K562 (cell line): ENCODE measurements around the gene DLGAP5. TPM values are rescaled to one million over a fixed set of nuclear protein-coding genes. Genes with fewer than 3 reads are reported as not detected.

ENCODE experiments used
- ATAC-seq: fragments of 200-7000 bp; cut with Tn5 transposase; 3 replicates; pipeline ENCODE4 v1.9.1; 2020; ENCODE audit warnings: moderate library complexity
- BruUV-seq: library from RNA; stranded (reverse); fragments of 400-500 nt; replicated peaks from 2 replicates; lab custom pipeline; 2021; lab: Mats Ljungman, UMichigan
- CTCF ChIA-PET: fragments of 300-600 bp; formaldehyde crosslinking; extraction: SDS; loops from one replicate; lab custom pipeline; 2021; ENCODE audit warnings: low intra/inter-chr PET ratio; lab: Yijun Ruan, JAX
- POLR2A ChIA-PET: fragments of 300-600, 350-650 bp; sonication (Branson Sonifier 250); formaldehyde crosslinking; extraction: SDS; loops from one replicate; lab custom pipeline; 2021; ENCODE audit warnings: antibody characterized with exemption, inconsistent platforms; lab: Yijun Ruan, JAX
- DNase-seq, 4 experiments: peaks; one replicate each; pipeline versions ENCODE4 v3.0.0 to v3.0.0-alpha.2; 2011 to 2018; ENCODE audit warnings: low spot score in 3 of 4, mixed read lengths in 3 of 4; ENCODE audit errors: extremely low read depth in 1 of 4
- FAIRE-seq: peaks from 2 replicates; lab custom pipeline; 2011; peaks lifted over from hg19 to GRCh38; lab: Jason Lieb, UNC
- H2AFZ ChIP-seq: 2 replicates; pipeline ENCODE4 v1.6.0; 2011; ENCODE audit warnings: low read depth, low read length, control low read depth, inconsistent platforms
- H3K27ac ChIP-seq: fragments of 200-600 bp; 3 replicates; pipeline ENCODE4 v1.8.0; 2011; ENCODE audit warnings: low read depth, mild to moderate bottlenecking, control low read depth, inconsistent platforms, low read length, moderate library complexity, mixed read lengths; ENCODE audit errors: extremely low read depth
- H3K27me3 ChIP-seq, 2 experiments: fragments of 300-600 bp in 1 of 2; 2 replicates in 1 of 2; 3 replicates in 1 of 2; pipeline versions ENCODE4 v1.6.0 to v1.8.0; 2011; ENCODE audit warnings: inconsistent platforms in 2 of 2, low read length in 2 of 2, mild to moderate bottlenecking in 1 of 2, mixed read lengths in 1 of 2, moderate library complexity in 1 of 2; ENCODE audit not compliant: control insufficient read depth in 2 of 2, insufficient read depth in 2 of 2
- H3K36me3 ChIP-seq: fragments of 300-600 bp; 3 replicates; pipeline ENCODE4 v1.8.0; 2011; ENCODE audit warnings: mild to moderate bottlenecking, low read length, inconsistent platforms; ENCODE audit not compliant: control insufficient read depth, insufficient read depth
- H3K4me1 ChIP-seq, 2 experiments: fragments of 200-600 bp in 1 of 2; replicated peaks in 1 of 2; 2 replicates in 1 of 2; 3 replicates in 1 of 2; pipeline versions ENCODE4 v1.5.1 to v1.8.0; 2011; ENCODE audit warnings: inconsistent platforms in 2 of 2, low read length in 2 of 2, mild to moderate bottlenecking in 1 of 2, mixed read lengths in 1 of 2, moderate library complexity in 1 of 2; ENCODE audit not compliant: control insufficient read depth in 2 of 2, insufficient read depth in 2 of 2
- H3K4me2 ChIP-seq: 2 replicates; pipeline ENCODE4 v1.6.1; 2011; ENCODE audit warnings: low read length, control low read depth, inconsistent platforms, mixed read lengths; ENCODE audit not compliant: insufficient read depth
- H3K4me3 ChIP-seq: fragments of 200-600 bp; sonication (generic), shearing (Covaris generic); 2 replicates; pipeline ENCODE4 v1.5.1; 2016; ENCODE audit warnings: control low read depth, inconsistent platforms
- H3K79me2 ChIP-seq: fragments of 200-600 bp; 3 replicates; pipeline ENCODE4 v1.8.0; 2011; ENCODE audit warnings: low read length, inconsistent platforms; ENCODE audit not compliant: control insufficient read depth, insufficient read depth
- H3K9ac ChIP-seq, 2 experiments: 2 replicates each; pipeline versions ENCODE4 v1.6.0 to v1.6.1; 2011; ENCODE audit warnings: low read depth in 2 of 2, low read length in 2 of 2, control low read depth in 1 of 2, inconsistent platforms in 1 of 2, mild to moderate bottlenecking in 1 of 2, mixed read lengths in 1 of 2; ENCODE audit not compliant: insufficient read depth in 1 of 2
- H3K9me1 ChIP-seq: one replicate; pipeline ENCODE4 v1.6.0; 2011; ENCODE audit warnings: inconsistent platforms, mild to moderate bottlenecking, low read length, moderate library complexity; ENCODE audit not compliant: control insufficient read depth, insufficient read depth
- H3K9me3 ChIP-seq: replicated peaks from 2 replicates; pipeline ENCODE4 v1.5.1; 2011; ENCODE audit warnings: low read depth, low read length, inconsistent platforms; ENCODE audit not compliant: control insufficient read depth, insufficient read depth
- H4K20me1 ChIP-seq: replicated peaks from 2 replicates; pipeline ENCODE4 v1.6.1; 2011; ENCODE audit warnings: low read length, inconsistent platforms, mixed read lengths; ENCODE audit not compliant: control insufficient read depth, insufficient read depth
- CTCF ChIP-seq, 3 experiments: IDR thresholded peaks in 2 of 3; conservative IDR thresholded peaks in 1 of 3; 2 replicates each; pipeline ENCODE4 v1.5.1; 2011 to 2012; ENCODE audit warnings: low read length in 3 of 3, mild to moderate bottlenecking in 3 of 3, control low read depth in 2 of 3, improper control_type of control experiment in 1 of 3, inconsistent platforms in 1 of 3, low read depth in 1 of 3, mixed read lengths in 1 of 3, moderate library complexity in 1 of 3; ENCODE audit not compliant: insufficient read depth in 2 of 3
- RAD21 ChIP-seq, 2 experiments: fragments of 250-450 bp in 1 of 2; fragments of 450-650 bp in 1 of 2; sonication (Bioruptor Pico) in 1 of 2; formaldehyde crosslinking in 1 of 2; IDR thresholded peaks in 1 of 2; conservative IDR thresholded peaks in 1 of 2; 2 replicates each; pipeline versions ENCODE4 v1.4.0 to v1.8.0; 2020 to 2022; ENCODE audit warnings: mild to moderate bottlenecking in 2 of 2, moderate library complexity in 1 of 2
- ZNF586 ChIP-seq: fragments of 450-650 bp; formaldehyde crosslinking; conservative IDR thresholded peaks from 2 replicates; pipeline ENCODE4 v1.4.0; 2020; ENCODE audit warnings: mild to moderate bottlenecking, moderate library complexity
- whole genome bisulfite sequencing: fragments of 100-300 bp; shearing (Covaris generic); methylation state at CpG from one replicate; pipeline ENCODE4 v1.1.6; 2016; ENCODE audit warnings: low coverage, mixed read lengths; ENCODE audit not compliant: insufficient coverage; ENCODE audit errors: missing lambda C conversion rate; 5-methylcytosine and 5-hydroxymethylcytosine counted together
- in situ Hi-C: fragments of 300-500 bp; cut with MboI; formaldehyde crosslinking; loops from 4 replicates; pipeline ENCODE4 v1.15.0; 2018; ENCODE audit warnings: inconsistent platforms, mixed read lengths
- intact Hi-C: fragments of 100-400 bp; cut with micrococcal nuclease; formaldehyde crosslinking; loops from 2 replicates; pipeline ENCODE4 v1.14.2; 2022
- polyA plus RNA-seq, 8 experiments: library from polyadenylated mRNA; depleted of rRNA in 4 of 8; stranded (reverse) in 5 of 8; unstranded in 3 of 8; fragments of >200 nt; fragmentation: Nextera tagmentation in 2 of 8; fragmentation: Illumina TruSeq in 1 of 8; extraction: Ambion mirVana in 2 of 8; extraction: Trizol in 1 of 8; gene quantifications; 2 replicates each; pipeline versions ENCODE4 v1.2.1 to v1.2.3, GENCODE V29; 2011 to 2014; ENCODE audit warnings: inconsistent platforms in 1 of 8, missing spikeins in 1 of 8
- total RNA-seq, 7 experiments: library from RNA; depleted of rRNA in 6 of 7; stranded (reverse); fragments of >200 nt in 6 of 7; fragmentation: Illumina TruSeq in 2 of 7; extraction: Trizol in 2 of 7; gene quantifications; 2 replicates each; pipeline versions ENCODE4 v1.2.1 to v1.2.3, GENCODE V29; 2011 to 2021; ENCODE audit warnings: low replicate concordance in 1 of 7

Gene DLGAP5
- total and polyA plus RNA-seq, 9 of the 15 experiments (the other 6 are each of a cell fraction or from before 2014, with no cell fraction given) = 39.1 to 80.0 (median 59.9) TPM

GRCh38 chr14:55138091-55138490 lies 53.3 kb downstream of the DLGAP5 start:
- DNase-seq (no peak), FAIRE-seq (no peak), ATAC-seq (peak; percentile 65; the same call in 2 of the 3 replicates)
- TF ChIP-seq CTCF (IDR thresholded peaks at IDR 0.05 in 2 of 3, conservative IDR thresholded peaks at IDR 0.05 in 1 of 3; ENCODE audit: insufficient read depth in 2 of 3, low read depth in 1 of 3, low read length in 3 of 3) = peak; percentile 27 to 39 (median 34); a peak in 5 of 6 replicates
- no peak for TF ChIP-seq ZNF586 (CRISPR knock-in tag)
- 0 out of 4 replicates have a peak, but pooled peaks of 1 of the 2 experiments have one; percentile 12 for TF ChIP-seq RAD21 (CRISPR knock-in tag; conservative IDR thresholded peaks at IDR 0.05 in 1 of 2, IDR thresholded peaks at IDR 0.05 in 1 of 2)
- Histone ChIP-seq H2AFZ (no peak overlapping the region), H3K36me3 (peaks cover 6% of the 10 kb centered on the region; the same call in 1 of the 3 replicates), H3K4me1 (peaks cover 0 to 4% of the 10 kb centered on the region in 2 experiments; a peak in 1 of 5 replicates), H3K27ac (no peak overlapping the region), H3K9me3 (no peaks in the 10 kb centered on the region), H3K79me2 (no peaks in the 10 kb centered on the region), H3K9ac (no peak overlapping the region), H3K9me1 (no peaks in the 10 kb centered on the region), H3K4me2 (no peak overlapping the region), H3K4me3 (no peak overlapping the region), H4K20me1 (no peaks in the 10 kb centered on the region), H3K27me3 (no peaks in the 10 kb centered on the region)
- POLR2A ChIA-PET = interaction anchor here (1.7 kb wide), 1 partner anchor 9 kb away, joined by 5 read pairs; no protein-coding TSS in a partner anchor
- WGBS = 78% methylated on average over 5 of the region's 7 CpGs
- BruUV-seq = no TSS peak
- in situ Hi-C loops (no loop called here), intact Hi-C loops (no loop called here)
- CTCF ChIA-PET = no interaction called here
